ENCODE measurements around the gene STK39.

The STK39 gene

DNA sequence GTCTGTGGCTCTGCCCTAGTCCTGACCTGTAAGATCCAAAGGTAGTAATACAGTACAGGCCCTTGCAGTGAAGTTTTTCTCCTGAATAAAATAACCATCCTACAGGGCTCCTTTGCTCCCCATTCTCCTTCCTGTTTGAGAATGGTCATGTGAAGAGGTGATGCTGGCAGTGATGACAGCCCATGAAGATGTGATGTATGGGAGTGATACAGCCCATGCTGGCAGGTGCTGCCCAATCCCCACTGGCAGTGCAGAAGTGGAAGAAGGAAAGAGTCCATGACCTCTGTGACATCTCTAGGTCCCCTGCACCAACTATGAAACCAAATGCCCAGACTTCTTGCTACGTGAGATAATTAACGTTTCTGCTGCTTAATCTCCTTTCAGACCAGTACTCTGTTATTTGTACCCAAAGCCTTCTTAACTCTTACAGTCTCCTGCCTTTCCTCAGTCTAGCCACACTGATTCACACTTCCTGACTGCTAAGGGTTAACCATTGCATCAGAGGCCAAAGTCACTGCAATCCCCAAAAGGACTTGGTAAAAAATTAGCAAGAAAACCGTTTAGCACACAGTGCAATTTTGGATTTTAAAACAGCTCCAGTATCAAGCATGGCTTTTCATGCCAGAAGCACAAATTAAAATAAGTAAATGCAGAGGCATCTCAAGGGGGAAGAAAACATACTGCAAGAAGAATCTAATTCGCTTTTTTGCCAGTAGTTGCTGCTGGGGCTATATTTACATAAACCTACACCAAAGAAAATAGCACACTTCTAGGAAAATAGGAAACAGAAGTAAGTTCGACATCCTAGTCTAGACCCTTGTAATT lies 98.0 kb downstream of the STK39 start:
- Mint-ChIP-seq H3K4me3 (no peak overlapping the region), H3K27me3 (ENCODE audit: low read depth) (no peaks in the 10 kb centered on the region), H3K9me3 (no peaks in the 10 kb centered on the region), H3K27ac (peak overlapping the region; percentile 57 to 77 (median 67)), H3K4me1 (peaks cover 78% of the 10 kb centered on the region), H3K36me3 (ENCODE audit: low read depth) (peaks cover 42% of the 10 kb centered on the region)
- TF ChIP-seq, protein P1, sequence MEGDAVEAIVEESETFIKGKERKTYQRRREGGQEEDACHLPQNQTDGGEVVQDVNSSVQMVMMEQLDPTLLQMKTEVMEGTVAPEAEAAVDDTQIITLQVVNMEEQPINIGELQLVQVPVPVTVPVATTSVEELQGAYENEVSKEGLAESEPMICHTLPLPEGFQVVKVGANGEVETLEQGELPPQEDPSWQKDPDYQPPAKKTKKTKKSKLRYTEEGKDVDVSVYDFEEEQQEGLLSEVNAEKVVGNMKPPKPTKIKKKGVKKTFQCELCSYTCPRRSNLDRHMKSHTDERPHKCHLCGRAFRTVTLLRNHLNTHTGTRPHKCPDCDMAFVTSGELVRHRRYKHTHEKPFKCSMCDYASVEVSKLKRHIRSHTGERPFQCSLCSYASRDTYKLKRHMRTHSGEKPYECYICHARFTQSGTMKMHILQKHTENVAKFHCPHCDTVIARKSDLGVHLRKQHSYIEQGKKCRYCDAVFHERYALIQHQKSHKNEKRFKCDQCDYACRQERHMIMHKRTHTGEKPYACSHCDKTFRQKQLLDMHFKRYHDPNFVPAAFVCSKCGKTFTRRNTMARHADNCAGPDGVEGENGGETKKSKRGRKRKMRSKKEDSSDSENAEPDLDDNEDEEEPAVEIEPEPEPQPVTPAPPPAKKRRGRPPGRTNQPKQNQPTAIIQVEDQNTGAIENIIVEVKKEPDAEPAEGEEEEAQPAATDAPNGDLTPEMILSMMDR (IDR thresholded peaks at IDR 0.05; ENCODE audit: unreplicated experiment in 3 of 3), result no peak

DNA sequence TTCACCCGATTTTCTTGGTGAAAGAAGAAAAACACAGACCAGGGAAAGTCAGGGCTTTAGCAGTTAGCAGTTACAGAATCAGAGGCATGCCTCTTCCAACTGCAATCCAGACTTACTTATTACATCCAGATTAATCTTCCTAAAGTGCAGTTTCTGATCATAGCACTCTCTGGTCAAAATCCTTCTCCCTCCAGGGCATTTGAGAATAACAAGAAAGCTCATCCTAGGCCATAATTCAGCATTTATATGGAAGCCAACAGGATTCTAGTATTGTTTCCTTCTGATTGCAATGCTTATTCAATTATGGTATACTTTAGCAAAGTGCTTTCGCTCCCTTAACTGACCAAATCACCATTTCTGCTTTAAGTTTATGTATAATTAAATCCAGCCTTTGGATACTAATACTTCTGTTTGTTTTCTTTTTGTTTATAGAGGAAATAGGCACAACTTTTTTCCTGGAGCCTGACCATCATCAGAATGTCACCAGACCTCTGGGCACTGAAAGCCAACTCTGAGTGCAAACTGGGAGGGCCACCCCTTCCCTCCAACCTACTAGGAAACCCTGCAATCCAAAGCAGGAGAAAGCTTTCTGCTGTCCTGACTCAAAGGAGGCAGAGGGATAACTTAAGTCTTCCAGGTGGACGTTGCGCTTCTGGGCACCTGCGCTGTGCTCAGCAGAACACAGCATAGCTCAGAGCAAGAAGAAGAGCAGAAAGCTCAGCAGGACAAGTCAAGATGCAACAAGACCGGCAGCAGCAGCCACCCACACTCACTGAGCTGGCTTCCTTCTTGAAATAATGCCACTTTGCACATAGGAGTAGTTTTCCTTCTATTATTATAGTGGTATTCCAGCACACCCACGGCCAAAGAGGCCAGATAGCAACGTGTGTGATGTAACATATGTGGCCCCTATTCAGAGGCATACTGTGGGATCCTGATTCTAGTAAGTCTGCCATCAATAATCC lies 99.3 kb downstream of the STK39 start:
- Mint-ChIP-seq H3K4me1 (peaks cover 73% of the 10 kb centered on the region), H3K9me3 (no peaks in the 10 kb centered on the region), H3K4me3 (no peak overlapping the region), H3K27ac (peak overlapping the region; percentile 36 to 67 (median 62)), H3K36me3 (ENCODE audit: low read depth) (peaks cover 37% of the 10 kb centered on the region), H3K27me3 (ENCODE audit: low read depth) (peaks cover 2% of the 10 kb centered on the region)
- TF ChIP-seq, protein P1 (IDR thresholded peaks at IDR 0.05; ENCODE audit: unreplicated experiment in 3 of 3), result no peak

DNA sequence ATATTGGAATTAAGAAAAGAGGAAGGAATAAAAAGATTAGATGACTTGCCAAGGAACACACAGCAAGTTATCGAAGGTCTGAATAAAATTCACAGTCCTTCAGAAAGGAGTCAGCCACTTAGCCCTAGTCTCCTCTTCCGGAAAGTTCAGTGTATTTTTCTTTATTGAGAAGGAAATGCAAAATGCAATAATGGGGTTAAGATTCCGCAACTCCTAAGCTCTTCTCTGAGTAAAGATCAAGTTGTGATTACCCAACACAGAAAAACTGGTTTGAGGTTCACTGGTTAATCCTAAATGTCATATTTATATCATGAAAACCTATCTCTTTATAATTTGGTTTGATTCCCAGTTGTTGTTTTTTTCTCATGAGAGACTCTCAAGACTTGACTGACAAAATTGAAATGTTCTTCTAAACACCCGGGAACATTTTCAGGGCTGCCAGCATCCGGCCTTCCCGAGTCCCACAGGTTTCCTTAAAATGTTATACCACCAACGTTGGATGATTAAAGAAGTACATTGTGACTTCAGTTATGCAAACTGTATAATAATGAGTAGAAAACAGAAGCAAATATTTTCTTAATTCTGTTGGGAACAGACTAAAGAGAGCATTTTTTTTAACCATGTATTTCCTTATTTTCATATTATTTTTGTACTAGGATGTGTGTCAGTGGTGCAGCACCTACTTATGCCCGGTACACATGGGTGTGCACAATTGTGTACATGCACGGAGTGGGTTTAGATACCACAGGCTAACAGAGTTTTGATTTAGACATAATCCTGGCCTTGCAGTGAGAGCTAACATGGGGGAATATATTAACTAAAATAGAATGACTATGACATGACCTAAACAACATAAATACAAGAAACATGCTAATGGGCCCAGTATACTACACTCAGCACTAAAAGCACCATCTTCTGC lies 100.2 kb downstream of the STK39 start:
- peaks cover 30% of the 10 kb centered on the region for H3K36me3 Mint-ChIP-seq (ENCODE audit: low read depth)
- no peak overlapping the region for H3K4me3 Mint-ChIP-seq
- peaks cover 66% of the 10 kb centered on the region for H3K4me1 Mint-ChIP-seq
- TF ChIP-seq, protein P1 (IDR thresholded peaks at IDR 0.05; ENCODE audit: unreplicated experiment in 3 of 3), result no peak
- peaks cover 3% of the 10 kb centered on the region for H3K27me3 Mint-ChIP-seq (ENCODE audit: low read depth)
- no peaks in the 10 kb centered on the region for H3K9me3 Mint-ChIP-seq
- H3K27ac Mint-ChIP-seq, result peak overlapping the region; percentile 36 to 67 (median 62)

DNA sequence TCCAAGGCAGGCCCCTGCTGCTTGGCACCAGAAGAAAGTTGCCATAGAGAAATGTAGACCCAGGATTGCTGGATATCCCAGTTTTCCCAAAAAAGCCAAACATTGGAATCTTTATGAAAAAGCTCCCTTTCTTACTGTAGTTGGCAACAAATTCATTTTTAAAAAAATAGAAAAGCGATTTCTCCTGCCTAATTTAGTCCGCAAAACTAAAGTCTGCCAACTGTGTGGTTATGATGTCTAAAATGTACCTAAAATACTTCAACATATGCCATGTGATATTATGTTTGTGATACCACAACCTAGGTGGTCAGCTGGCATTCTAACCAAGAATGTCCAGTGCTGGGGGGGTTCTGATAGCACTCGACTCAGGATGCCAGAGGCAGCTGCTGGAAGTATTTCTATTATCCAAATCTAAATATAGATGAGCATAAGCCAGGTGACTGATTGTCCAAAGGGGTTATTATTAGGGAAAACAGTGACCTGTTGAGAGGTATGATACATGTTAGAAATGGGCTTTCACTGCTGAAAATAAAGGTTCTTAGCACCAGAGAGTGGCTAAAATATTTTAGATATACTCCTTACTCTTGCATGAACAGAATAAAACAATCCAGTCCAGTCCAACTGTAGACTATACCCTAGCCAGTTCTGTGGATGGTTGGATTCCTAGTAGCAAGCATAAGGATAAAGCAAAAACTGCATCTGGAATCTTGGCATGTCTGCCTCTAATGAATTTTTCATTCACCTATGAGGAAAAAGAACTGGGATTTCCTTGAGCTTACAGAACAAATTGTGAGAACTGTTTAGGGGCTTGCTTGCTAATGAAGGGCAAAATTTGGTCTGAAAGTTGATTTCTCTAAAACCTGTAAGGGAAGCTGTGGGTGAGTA lies 101.7 kb downstream of the STK39 start:
- peaks cover 3% of the 10 kb centered on the region for H3K27me3 Mint-ChIP-seq (ENCODE audit: low read depth)
- H3K36me3 Mint-ChIP-seq (ENCODE audit: low read depth), result peaks cover 24% of the 10 kb centered on the region
- H3K9me3 Mint-ChIP-seq, result no peaks in the 10 kb centered on the region
- TF ChIP-seq, protein P1 (IDR thresholded peaks at IDR 0.05; ENCODE audit: unreplicated experiment in 3 of 3), result no peak
- peak overlapping the region; percentile 22 to 43 (median 30) for H3K27ac Mint-ChIP-seq
- no peak overlapping the region for H3K4me3 Mint-ChIP-seq
- peaks cover 59% of the 10 kb centered on the region for H3K4me1 Mint-ChIP-seq

DNA sequence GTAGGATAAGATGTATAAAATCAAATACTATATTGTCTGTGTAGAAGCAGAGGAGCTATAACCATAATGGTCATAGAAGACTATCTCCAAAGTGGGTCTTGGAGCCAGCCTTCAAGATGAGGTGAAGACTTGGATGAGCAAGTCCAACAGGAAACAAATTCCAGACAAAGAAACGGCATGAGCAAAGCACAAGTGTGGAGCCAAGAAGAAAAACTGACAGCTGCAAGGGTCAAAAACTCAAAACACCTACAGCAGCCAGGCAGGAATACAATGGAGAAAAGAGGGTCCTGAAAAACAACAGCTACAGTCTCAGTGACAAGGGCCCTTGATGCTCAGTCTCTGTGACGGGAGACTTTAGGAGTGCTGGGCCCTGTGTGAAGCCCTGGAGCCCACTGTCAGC lies 102.4 kb downstream of the STK39 start:
- H3K36me3 Mint-ChIP-seq (ENCODE audit: low read depth), result peaks cover 24% of the 10 kb centered on the region
- no peak overlapping the region for H3K4me3 Mint-ChIP-seq
- H3K27ac Mint-ChIP-seq, result peak overlapping the region; percentile 5 to 30 (median 9)
- peaks cover 58% of the 10 kb centered on the region for H3K4me1 Mint-ChIP-seq
- H3K27me3 Mint-ChIP-seq (ENCODE audit: low read depth), result peaks cover 3% of the 10 kb centered on the region
- TF ChIP-seq, protein P1 (IDR thresholded peaks at IDR 0.05; ENCODE audit: unreplicated experiment in 3 of 3), result no peak
- H3K9me3 Mint-ChIP-seq, result no peaks in the 10 kb centered on the region

All from nephron (organoid).